ENCODE data around the gene MAST4. TPM values are rescaled to one million over a fixed set of nuclear protein-coding genes. Genes with fewer than 3 reads are reported as not detected.

MAST4 gene
- total RNA-seq, 2 donors from 2014 or later, result 9.5 to 20.8 TPM

DNA sequence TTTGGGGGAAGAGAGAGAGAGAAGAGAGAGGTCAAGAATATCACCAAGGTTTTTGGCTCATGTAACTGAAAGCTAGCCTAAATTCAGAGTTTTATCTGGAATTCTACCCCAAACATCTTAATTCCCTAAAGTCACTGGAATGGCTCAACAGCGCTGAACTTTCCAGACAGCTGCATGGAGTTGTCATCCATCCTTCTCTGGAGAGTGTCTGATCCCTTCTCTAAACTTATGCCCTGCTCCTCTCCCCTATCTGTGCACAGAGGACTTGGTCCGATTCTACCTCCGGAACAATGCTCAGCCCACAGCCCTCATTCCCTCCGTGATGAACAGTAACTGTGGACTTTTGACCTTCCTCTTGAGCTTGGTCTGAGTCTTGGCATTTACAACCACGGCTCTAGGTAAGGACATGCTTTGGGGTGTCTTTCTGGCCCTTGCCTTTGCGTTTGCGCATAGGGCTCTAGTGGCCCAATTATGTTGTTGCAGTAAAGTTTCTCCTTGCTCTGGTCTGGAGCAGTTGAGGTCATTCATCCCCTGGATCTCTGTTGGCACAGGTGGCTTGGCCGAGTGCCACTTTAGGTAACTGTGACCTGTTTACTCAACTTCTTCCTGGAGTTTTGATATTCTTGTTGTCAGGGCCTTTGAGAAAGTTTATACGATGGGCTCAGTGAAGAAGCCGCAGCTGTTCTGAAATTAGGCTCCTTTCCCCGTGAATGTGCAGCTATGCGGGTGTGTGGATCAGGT, 618.7 kb downstream of the MAST4 start:
- Histone ChIP-seq H3K4me3 (no peak overlapping the region), H3K36me3 (no peaks in the 10 kb centered on the region), H3K9ac (ENCODE audit: low read depth in 2 of 2, low read length in 2 of 2) (no peak overlapping the region), H3K4me1 (peaks cover 13% of the 10 kb centered on the region), H3K27me3 (no peaks in the 10 kb centered on the region), H3K9me3 (no peaks in the 10 kb centered on the region), H3K27ac (peak overlapping the region; percentile 72)
- intact Hi-C loops (cut with DNase I), result no loop called here
- TF ChIP-seq, protein P1, sequence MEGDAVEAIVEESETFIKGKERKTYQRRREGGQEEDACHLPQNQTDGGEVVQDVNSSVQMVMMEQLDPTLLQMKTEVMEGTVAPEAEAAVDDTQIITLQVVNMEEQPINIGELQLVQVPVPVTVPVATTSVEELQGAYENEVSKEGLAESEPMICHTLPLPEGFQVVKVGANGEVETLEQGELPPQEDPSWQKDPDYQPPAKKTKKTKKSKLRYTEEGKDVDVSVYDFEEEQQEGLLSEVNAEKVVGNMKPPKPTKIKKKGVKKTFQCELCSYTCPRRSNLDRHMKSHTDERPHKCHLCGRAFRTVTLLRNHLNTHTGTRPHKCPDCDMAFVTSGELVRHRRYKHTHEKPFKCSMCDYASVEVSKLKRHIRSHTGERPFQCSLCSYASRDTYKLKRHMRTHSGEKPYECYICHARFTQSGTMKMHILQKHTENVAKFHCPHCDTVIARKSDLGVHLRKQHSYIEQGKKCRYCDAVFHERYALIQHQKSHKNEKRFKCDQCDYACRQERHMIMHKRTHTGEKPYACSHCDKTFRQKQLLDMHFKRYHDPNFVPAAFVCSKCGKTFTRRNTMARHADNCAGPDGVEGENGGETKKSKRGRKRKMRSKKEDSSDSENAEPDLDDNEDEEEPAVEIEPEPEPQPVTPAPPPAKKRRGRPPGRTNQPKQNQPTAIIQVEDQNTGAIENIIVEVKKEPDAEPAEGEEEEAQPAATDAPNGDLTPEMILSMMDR (IDR thresholded peaks at IDR 0.05), result no peak
- peak; percentile 75 for DNase-seq

DNA sequence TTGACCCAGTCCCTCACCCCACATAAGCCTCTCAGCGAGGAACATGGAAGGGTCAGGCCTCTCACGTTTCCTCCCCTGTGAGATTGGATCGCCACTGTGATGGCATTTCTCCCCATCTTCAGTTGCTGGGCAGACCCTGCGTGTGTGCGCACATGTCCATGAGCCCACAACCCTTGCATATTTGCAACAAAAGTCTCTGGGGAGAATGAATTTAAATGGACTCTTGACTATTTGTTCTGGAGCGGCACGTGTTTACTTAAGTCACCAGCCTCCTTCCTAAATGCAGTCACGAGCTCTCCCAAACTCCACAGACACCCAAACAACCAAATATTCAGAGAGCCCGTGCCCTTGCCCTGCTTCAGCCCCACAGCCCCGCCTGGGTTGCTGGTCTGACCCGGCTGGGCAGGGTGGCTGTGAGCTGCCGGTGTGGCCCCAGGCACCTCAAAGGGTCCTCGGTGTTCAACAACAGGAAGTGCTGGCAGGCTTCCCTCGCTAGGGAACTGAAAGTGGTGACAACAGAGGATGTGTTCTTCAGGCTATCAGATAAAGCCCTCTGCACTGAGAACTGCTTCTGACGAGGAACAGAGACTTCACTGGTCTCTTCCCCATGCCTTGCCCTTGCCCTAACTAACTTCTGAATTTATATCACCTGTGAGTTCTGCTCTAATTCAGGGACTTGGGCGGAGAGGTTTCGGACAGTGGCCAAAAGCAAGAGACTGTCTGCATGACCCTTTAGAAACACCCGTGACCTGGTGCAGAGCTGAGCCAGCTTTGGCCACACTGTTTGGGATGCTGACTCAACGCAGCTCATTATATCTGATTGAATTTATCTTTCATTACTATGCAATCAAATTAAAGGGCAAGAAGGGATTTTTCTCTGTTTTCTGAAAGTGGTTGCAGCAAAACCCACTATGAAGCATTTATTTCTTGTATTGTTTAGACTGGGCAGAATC, 619.6 kb downstream of the MAST4 start:
- peak; percentile 84 for DNase-seq
- H3K4me3 ChIP-seq, result peak overlapping the region; percentile 18

DNA sequence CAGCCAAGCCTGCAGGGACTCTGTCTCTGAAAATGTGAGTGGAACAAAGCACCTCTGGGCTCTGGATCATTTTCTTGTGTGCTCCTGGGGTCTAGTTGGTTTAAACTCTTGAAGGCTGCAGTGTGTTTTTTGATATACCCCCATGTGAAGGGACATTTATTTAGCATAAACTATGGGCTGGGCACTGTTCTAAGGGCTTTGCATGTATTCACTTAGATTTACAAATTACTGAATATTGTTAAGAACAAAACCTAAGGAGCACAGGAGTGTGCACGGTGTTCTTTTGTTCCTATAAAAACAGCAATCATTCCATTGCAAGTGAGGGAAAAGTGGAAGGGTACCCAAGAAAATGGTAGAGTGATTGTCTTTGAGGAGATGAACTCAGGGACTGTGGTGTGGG, 620.4 kb downstream of the MAST4 start:
- TF ChIP-seq, protein P1 (IDR thresholded peaks at IDR 0.05), result no peak
- H3K9ac ChIP-seq (ENCODE audit: low read depth in 2 of 2, low read length in 2 of 2), result peak overlapping the region in 1 of 2 donors; percentile 76
- H3K4me1 ChIP-seq, result peaks cover 13% of the 10 kb centered on the region
- H3K36me3 ChIP-seq, result no peaks in the 10 kb centered on the region
- intact Hi-C loops (cut with DNase I), result no loop called here
- H3K4me3 ChIP-seq, result no peak overlapping the region
- H3K9me3 ChIP-seq, result no peaks in the 10 kb centered on the region
- no peak for DNase-seq
- peak overlapping the region; percentile 72 for H3K27ac ChIP-seq
- H3K27me3 ChIP-seq, result no peaks in the 10 kb centered on the region

More for the DNA sequence above, 619.6 kb downstream of the MAST4 start:
- Histone ChIP-seq H3K27ac (peak overlapping the region; percentile 72), H3K4me1 (peaks cover 13% of the 10 kb centered on the region), H3K9ac (ENCODE audit: low read depth in 2 of 2, low read length in 2 of 2) (peak overlapping the region; percentile 16 to 76), H3K27me3 (no peaks in the 10 kb centered on the region), H3K9me3 (no peaks in the 10 kb centered on the region), H3K36me3 (no peaks in the 10 kb centered on the region)
- TF ChIP-seq, protein P1 (IDR thresholded peaks at IDR 0.05), result no peak
- intact Hi-C loops (cut with DNase I), result no loop called here
